GM19463 (cell line): ENCODE results near the gene MAGEE1.

ENCODE experiments used
- ATAC-seq: cut with Tn5 transposase; IDR thresholded peaks from one replicate; pipeline ENCODE4 v1.9.1; 2021; ENCODE audit warnings: mild to moderate bottlenecking, moderate library complexity; ENCODE audit not compliant: unreplicated experiment

The MAGEE1 gene, protein sequence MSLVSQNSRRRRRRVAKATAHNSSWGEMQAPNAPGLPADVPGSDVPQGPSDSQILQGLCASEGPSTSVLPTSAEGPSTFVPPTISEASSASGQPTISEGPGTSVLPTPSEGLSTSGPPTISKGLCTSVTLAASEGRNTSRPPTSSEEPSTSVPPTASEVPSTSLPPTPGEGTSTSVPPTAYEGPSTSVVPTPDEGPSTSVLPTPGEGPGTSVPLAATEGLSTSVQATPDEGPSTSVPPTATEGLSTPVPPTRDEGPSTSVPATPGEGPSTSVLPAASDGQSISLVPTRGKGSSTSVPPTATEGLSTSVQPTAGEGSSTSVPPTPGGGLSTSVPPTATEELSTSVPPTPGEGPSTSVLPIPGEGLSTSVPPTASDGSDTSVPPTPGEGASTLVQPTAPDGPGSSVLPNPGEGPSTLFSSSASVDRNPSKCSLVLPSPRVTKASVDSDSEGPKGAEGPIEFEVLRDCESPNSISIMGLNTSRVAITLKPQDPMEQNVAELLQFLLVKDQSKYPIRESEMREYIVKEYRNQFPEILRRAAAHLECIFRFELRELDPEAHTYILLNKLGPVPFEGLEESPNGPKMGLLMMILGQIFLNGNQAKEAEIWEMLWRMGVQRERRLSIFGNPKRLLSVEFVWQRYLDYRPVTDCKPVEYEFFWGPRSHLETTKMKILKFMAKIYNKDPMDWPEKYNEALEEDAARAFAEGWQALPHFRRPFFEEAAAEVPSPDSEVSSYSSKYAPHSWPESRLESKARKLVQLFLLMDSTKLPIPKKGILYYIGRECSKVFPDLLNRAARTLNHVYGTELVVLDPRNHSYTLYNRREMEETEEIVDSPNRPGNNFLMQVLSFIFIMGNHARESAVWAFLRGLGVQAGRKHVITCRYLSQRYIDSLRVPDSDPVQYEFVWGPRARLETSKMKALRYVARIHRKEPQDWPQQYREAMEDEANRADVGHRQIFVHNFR

DNA sequence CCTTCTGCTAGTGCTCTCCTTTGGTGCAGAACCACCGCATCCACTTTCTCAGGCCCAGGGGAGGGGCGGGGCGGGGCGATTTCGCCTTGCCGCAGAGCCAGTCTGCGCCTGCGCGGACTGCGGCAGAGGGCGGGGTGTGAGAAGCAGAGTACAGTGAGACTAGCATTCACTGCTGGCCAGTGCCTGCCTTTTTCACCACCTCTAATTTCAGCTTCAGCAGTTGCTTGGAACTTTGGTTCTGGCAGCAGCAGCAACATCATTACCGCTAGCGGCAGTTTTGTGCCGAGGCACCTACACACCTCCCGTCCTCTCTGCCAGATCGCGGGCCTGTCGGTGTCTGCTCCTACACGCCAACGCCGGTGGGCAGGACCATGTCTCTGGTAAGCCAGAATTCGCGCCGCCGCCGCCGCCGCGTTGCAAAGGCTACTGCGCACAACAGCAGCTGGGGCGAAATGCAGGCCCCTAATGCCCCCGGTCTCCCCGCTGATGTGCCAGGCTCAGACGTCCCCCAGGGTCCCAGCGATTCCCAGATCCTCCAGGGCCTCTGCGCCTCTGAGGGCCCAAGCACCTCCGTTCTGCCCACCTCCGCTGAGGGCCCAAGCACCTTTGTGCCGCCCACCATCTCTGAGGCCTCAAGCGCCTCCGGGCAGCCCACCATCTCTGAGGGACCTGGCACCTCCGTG is at the start of gene MAGEE1:
MAGEE1 (plus strand) TSS at position 151 of the 683 bp plus-strand sequence; CDS start at position 372, 221 bp downstream.
- ATAC-seq = peak; percentile 84

DNA sequence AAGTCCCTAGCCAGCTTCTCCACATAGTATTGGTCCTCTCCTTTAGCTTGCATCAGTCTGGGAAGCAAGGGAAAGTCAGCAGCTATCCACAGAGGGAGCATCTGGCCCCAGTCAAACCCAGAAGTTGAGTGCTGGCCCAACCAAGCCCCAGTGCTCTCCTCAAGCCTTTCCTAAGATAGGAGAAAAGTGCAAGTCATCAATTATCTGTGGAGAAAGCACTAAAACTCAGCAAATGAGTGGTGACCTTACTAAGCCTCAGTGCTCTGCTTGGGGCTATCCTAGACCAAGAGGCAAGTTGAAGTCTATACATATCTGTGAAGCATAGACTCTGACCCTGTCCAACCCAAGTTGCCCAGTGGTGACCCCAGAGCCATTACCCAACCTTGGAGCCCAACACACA is 28.5 kb upstream of the MAGEE1 start:
- ATAC-seq = no peak

DNA sequence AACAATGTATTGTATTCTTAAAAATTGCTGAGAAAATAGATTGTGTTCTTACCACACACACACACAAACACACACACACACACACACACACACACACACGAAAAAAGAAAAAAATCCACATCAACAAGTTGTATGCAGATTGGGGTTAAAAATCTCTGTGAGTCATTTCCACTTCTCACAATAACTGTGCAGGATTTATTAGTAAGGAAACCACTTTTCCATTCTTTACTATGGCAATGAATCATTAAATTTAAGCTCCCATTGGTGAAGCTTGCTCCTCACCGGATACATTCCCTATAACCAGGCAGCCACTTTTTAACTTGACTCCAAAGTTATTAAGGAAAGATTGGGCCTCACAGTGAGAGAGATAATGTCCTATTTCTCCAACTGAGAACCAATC is 19.7 kb upstream of the MAGEE1 start:
- no peak for ATAC-seq

DNA sequence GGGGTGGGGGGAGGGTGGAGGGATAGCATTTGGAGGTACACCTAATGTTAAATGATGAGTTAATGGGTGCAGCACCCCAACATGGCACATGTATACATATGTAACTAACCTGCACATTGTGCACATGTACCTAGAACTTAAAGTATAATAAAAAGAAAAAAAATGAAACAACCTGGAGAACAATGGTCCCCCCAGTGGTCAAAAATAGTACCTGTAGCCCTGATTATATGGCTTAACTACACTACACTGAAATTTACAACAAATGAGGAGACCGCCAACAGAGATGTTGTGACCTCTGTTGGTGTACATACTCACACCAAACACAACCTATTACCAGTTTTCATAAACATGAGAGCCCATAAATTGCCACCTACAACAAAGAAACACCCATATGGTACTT is 7.3 kb upstream of the MAGEE1 start:
- ATAC-seq = no peak

DNA sequence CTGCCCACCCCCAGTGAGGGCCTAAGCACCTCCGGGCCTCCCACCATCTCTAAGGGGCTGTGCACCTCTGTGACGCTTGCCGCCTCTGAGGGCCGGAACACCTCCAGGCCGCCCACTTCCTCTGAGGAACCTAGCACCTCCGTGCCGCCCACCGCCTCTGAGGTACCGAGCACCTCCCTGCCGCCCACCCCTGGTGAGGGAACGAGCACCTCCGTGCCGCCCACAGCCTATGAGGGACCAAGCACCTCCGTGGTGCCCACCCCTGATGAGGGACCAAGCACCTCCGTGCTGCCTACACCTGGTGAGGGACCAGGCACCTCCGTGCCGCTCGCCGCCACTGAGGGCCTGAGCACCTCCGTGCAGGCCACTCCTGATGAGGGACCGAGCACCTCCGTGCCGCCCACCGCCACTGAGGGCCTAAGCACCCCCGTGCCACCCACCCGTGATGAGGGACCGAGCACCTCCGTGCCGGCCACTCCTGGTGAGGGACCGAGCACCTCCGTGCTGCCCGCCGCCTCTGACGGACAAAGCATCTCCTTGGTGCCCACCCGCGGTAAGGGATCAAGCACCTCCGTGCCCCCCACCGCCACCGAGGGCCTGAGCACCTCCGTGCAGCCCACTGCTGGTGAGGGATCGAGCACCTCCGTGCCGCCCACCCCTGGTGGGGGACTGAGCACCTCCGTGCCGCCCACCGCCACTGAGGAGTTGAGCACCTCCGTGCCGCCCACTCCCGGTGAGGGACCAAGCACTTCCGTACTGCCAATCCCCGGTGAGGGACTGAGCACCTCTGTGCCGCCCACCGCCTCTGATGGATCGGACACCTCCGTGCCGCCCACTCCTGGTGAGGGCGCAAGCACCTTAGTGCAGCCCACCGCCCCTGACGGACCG is 977 bp downstream of the MAGEE1 start:
- peak; percentile 39 for ATAC-seq

DNA sequence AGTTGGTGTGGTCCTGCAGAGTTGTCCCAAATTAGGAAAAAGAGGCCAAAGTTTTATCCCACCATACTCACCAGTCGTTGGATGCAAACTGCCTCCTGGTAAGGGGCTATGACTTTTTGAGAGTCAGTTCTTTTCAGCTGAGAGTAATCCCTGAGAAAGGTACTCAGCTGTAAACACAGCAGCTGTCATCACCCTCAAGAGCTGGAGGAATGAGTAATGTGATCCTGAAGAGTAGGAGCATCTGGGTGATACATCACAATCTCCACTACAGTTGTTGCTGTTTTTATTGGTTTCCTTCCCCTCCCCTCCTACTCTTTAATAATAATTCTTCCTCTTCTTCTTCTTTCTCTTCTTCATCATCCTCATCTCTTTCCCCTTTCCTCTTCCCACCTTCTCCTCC is 5.7 kb downstream of the MAGEE1 start:
- no peak for ATAC-seq

DNA sequence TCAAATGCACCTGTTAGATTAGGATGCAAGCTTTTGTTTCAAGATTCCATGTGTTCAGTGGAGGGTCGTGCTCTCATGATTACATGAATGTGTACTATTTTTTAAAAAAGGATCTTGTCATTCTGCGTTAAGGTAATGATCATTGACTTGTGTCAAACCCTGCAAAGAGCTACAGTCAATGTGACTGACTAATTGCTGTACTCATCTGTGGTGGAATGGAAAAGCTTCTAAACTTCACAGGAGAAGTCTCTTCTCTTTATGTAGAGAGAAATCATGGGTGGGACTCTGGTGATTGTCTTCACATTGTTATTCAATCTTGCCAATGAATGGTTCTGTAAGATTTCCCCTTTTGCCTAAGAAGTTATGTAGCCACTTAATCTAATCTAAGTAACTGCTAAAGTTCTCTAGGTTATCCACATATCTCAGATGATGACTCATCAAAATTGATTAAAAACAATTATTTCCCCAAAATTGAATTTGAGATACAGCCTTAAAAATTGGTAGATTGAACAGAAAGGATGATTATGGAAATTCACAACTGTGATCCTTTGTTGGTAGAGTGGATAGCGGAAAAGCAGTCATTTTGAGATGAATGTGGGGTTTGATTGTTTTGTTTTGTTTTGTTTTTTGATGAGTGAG is 6.7 kb downstream of the MAGEE1 start:
- ATAC-seq = no peak

DNA sequence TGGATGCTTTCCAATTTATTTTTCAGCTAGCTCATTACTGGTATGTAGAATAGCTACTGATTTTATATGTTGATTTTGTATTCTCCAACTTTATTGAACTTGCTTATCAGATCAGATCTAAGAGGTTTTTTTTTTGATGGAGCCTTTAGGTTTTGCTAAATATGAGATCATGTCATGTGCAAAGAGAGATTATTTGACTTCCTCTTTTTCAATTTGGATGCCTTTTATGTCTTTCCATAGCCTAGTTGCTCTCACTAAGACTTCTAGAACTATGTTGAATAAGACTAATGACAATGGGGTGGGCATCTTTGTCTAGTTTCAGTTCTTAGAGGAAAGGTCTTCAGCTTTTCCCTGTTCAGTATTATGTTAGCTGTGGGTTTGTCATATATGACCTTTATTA is 11.7 kb downstream of the MAGEE1 start:
- no peak for ATAC-seq

DNA sequence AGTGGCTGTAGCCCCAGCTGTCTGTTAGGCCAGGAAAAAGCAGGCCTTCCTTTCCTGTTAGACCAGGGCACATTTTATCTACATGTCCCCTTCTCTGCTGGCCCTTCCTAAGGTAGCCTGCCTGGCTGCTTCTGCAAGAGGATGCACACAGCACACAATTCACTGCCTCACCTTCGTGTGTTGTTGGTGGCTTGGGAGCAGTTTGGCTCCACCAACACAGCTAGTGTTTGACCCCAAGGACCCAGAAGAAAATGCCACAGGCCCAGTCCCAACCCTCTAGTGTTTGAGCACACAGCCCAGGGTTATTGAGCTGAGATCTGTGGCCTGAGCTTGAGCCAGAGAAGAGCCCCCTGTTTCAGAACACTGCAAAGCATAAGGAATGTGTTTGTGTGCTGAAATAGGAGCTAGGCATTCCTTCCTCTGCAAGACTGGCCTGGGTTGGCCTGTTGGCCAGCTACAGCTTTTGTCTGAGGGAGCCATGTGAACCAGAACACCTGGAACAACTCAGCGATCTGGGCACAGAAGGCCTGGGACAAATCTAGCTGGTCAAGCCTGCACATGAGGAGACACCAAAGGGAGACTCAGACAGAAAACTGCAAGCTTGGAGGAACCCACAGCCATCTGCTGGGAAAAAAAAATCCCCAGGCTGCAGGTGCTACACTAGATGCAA is 26.4 kb downstream of the MAGEE1 start:
- ATAC-seq = no peak

DNA sequence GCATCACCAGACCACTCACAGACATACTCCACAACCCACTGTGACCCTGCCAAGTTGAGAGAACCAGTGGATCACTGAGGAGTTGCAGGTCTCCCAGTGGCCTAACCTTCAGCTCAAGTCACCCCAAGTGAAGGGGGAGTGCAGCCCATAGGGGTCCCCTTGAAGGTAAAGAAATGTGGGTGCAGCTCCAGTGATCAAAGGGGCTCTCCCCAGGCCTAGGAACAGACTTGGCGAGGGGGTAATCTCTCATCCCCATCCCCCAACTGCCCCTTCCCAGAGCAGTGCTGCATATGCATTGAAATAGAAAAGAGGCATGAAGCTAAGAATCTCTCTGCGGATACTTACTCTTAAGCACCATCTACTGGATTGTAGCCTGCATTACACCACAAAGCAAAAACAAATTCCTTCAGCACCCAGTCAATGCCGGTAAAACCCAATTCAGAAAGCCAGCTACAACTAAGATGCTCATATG is 27.0 kb downstream of the MAGEE1 start:
- ATAC-seq = peak; percentile 61

DNA sequence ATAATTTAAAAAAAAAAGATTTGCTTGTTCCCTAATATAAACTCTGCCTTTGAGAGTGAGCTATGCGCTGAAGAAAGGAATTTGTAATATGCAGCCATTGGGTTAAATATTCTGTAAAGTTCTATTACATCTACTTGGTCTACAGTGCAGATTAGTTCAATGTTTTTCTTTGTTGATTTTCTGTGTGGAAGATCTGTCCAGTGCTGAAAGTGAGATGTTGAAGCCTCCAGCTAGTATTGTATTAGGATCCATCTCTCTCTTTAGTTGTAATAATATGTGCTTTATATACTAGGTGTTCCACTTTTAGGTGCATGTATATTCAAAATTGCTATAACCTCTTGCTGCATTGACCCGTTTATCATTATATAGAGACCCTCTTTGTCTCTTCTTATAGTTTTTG is 49.8 kb downstream of the MAGEE1 start:
- ATAC-seq = no peak
